ENCODE data around the gene LBR.

Gene LBR

GRCh38 chr1:225467193-225468020, 39.6 kb upstream of the LBR start:
- TF ChIP-seq CTCF (conservative IDR thresholded peaks at IDR 0.05): no peak
- no peak for TF ChIP-seq ZFX (IDR thresholded peaks at IDR 0.05)
- no peak overlapping the region for H3K27ac ChIP-seq

- no peak overlapping the region for H3K27ac ChIP-seq
- TF ChIP-seq ZFX (IDR thresholded peaks at IDR 0.05) (no peak), CTCF (conservative IDR thresholded peaks at IDR 0.05) (no peak)
These were observed 39.0 kb upstream of the LBR start for GRCh38 chr1:225466848-225467192.

DNA sequence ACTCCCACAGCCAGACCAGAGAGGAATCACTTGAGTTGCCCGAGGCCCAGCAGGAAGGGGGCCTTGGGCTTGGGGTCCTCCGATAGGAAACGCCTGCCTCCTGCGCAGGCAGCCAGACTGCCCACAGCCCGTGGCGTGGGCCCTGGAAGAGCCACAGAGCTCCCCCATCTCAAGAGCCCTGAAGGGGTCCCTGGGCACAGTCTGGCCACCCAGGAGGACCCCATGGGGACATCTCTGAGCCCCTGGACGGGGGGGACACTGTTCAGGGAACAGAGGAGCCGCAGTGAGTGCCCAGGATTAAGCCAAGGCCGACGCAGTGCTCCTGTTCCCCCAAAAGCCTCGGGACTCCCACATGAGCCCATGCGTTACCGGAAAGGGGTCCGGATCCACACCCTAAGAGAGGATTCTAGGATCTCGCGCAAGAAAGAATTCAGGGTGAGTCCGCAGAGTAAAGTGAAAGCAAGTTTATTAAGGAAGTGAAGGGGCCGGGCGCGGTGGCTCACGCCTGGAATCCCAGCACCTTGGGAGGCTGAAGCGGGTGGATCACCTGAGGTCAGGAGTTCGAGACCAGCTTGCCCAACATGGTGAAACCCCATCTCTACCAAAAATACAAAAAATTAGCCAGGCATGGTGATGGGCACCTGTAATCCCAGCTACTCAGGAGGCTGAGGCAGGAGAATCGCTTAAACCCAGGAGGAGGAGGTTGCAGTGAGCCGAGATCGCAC, 38.1 kb upstream of the LBR start:
- no peak overlapping the region for H3K27ac ChIP-seq
- no peak for TF ChIP-seq CTCF (conservative IDR thresholded peaks at IDR 0.05)
- no peak for TF ChIP-seq ZFX (IDR thresholded peaks at IDR 0.05)

GRCh38 chr1:225464851-225465792, 37.3 kb upstream of the LBR start:
- H3K27ac ChIP-seq: no peak overlapping the region
- no peak for TF ChIP-seq ZFX (IDR thresholded peaks at IDR 0.05)

- TF ChIP-seq ZFX (IDR thresholded peaks at IDR 0.05) (no peak), CTCF (conservative IDR thresholded peaks at IDR 0.05) (no peak)
- no peak overlapping the region for H3K27ac ChIP-seq
These were observed 35.1 kb upstream of the LBR start for GRCh38 chr1:225462714-225463574.

- no peak overlapping the region; the same call in 1 of the 2 replicates for H3K27ac ChIP-seq
- TF ChIP-seq ZFX (IDR thresholded peaks at IDR 0.05): no peak
- no peak for TF ChIP-seq CTCF (conservative IDR thresholded peaks at IDR 0.05)
These were observed 34.5 kb upstream of the LBR start for GRCh38 chr1:225462429-225462713.

Measured in C4-2B (cell line).